Measurements from ENCODE around the gene INAVA.
"Not testable (repeated sequence)": the region's sequence is repeated elsewhere in the genome, so short reads cannot be mapped to it uniquely, and the experiment has no call there.

Gene INAVA

GRCh38 chr1:200922406-200922805, 27.7 kb downstream of the INAVA start:
- TF ChIP-seq, protein P1, sequence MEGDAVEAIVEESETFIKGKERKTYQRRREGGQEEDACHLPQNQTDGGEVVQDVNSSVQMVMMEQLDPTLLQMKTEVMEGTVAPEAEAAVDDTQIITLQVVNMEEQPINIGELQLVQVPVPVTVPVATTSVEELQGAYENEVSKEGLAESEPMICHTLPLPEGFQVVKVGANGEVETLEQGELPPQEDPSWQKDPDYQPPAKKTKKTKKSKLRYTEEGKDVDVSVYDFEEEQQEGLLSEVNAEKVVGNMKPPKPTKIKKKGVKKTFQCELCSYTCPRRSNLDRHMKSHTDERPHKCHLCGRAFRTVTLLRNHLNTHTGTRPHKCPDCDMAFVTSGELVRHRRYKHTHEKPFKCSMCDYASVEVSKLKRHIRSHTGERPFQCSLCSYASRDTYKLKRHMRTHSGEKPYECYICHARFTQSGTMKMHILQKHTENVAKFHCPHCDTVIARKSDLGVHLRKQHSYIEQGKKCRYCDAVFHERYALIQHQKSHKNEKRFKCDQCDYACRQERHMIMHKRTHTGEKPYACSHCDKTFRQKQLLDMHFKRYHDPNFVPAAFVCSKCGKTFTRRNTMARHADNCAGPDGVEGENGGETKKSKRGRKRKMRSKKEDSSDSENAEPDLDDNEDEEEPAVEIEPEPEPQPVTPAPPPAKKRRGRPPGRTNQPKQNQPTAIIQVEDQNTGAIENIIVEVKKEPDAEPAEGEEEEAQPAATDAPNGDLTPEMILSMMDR (IDR thresholded peaks at IDR 0.05; ENCODE audit: low read depth, low read length), result no peak
- H3K4me3 ChIP-seq (ENCODE audit: low read depth, low read length), result no peak overlapping the region

DNA sequence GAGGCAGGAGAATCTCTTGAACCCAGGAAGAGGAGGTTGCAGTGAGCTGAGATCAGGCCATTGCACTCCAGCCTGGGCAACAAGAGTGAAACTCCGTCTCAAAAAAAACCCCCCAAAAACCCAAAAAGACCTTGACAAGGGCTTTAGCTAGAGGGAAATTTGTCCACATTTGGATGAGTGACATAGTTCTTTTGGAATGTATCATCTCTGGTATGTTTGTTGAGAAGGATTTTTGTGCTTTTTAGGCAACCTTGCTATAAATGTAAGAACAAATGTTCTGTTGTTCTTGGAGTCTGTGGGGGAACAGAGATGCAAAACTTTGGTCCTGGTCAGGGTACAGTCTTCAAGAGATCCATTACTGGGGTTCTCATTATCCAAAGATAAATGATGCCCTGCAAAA, 28.9 kb downstream of the INAVA start:
- no peak overlapping the region for H3K4me3 ChIP-seq (ENCODE audit: low read depth, low read length)
- TF ChIP-seq, protein P1 (IDR thresholded peaks at IDR 0.05; ENCODE audit: low read depth, low read length), result no peak

- TF ChIP-seq, protein P1 (IDR thresholded peaks at IDR 0.05; ENCODE audit: low read depth, low read length), result no peak
- H3K4me3 ChIP-seq (ENCODE audit: low read depth, low read length), result no peak overlapping the region
Measured at GRCh38 chr1:200925831-200926230, 31.1 kb downstream of the INAVA start.

DNA sequence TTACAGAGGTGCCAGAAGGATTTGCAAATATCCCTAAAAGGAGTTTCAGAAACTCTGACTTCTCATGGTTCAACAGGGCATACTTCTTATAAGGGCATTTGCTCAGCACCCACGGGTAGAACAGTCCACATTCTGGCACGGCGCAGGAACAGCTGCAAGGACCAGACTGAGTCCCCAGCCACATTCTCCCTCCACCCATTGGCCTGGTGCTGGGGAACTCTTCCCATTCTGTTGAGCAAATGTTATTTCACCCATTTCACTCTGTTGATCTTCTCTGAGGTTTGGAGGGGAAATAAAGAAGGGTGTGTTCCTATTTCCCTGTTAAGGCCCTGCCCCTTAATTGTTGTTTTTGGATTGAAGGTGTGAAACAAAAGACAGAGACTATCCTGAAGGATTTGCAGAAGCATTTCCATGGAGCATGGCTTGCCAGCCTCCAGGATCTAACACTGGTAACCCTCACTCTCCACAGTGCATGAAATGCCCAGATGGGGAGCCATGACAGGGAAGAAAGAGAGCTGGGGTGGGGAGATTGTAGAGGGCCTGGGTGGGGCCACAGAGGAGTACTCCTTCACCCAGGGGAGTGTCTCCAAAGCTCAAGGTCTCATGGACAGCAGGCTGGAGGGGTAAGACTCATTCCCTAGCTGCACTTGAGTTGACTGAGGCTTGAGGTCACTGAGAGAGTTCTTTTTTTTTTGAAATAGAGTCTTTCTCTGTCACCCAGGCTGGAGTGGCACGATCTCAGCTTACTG, 35.0 kb downstream of the INAVA start:
- TF ChIP-seq, protein P1 (IDR thresholded peaks at IDR 0.05; ENCODE audit: low read depth, low read length), result no peak
- H3K4me3 ChIP-seq (ENCODE audit: low read depth, low read length), result no peak overlapping the region

GRCh38 chr1:200930285-200930684, 35.6 kb downstream of the INAVA start:
- not testable (repeated sequence) for H3K4me3 ChIP-seq (ENCODE audit: low read depth, low read length)

DNA sequence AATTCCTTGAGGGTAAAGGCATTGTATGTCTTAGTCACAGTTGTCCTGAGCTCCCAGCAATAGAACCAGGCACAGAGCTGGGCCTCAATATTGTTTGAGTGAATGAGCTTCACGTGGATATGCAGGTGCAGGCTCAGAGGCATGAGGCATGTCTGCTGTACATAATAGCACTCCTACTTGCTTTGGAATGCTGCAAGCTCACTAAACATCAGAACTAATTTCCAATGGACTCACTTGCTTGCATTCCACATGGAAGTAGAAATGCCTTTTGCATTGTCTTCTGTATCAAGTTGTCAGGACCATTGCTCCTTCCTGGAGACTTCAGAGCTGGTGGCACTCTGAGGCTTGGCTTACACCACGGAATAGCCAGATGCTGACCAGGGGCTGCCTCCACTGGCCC, 37.1 kb downstream of the INAVA start:
- no peak overlapping the region for H3K4me3 ChIP-seq (ENCODE audit: low read depth, low read length)
- TF ChIP-seq, protein P1 (IDR thresholded peaks at IDR 0.05; ENCODE audit: low read depth, low read length), result no peak

- TF ChIP-seq, protein P1 (IDR thresholded peaks at IDR 0.05; ENCODE audit: low read depth, low read length), result no peak
- H3K4me3 ChIP-seq (ENCODE audit: low read depth, low read length), result no peak overlapping the region
Measured at GRCh38 chr1:200934676-200935245, 40.1 kb downstream of the INAVA start.

DNA sequence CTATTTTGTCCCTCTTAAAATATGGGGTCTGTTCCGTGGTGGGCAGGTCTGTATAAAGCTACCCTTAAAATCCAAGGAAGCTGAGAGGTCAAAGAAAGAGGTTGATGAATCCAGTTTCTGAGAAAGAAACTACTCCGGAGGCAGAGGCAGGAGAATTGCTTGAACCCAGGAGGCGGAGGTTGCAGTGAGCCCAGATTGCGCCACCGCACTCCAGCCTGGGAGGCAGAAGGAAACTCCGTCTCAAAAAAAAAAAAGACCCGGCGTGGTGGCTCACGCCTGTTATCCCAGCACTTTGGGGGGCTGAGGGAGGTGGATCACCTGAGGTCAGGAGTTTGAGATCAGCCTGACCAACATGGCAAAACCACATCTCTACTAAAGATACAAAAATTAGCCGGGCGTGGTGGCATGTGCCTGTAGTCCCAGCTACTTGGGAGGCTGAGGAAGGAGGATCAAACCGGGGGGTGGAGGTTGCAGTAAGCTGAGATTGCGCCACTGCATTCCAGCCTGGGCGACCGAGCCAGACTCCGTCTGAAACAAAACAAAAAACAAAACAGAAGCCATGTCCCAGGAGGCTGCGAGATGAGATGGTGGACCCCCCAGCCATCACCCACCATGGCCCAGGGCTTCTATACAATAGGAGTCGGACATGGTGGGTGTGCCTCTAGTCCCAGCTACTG, 40.7 kb downstream of the INAVA start:
- not testable (repeated sequence) for H3K4me3 ChIP-seq (ENCODE audit: low read depth, low read length)
